Cardiac muscle cell (in vitro differentiated cells and primary cell): Measurements from ENCODE around the gene EDN2. TPM values are rescaled to one million over a fixed set of nuclear protein-coding genes. Genes with fewer than 3 reads are reported as not detected.

ENCODE experiments used
- DNase-seq, 2 donors: peaks; one replicate each; pipeline versions ENCODE4 v3.0.0 to v3.0.0-alpha.2; 2010 to 2017; ENCODE audit warnings: low read depth in 1 of 2, low spot score in 1 of 2
- H3K27ac ChIP-seq: fragments of 200-600 bp; sonication (generic); 2 replicates; pipeline ENCODE4 v1.5.1; 2016
- H3K27me3 ChIP-seq: fragments of 200-600 bp; sonication (generic); 2 replicates; pipeline ENCODE4 v1.6.0; 2016; ENCODE audit warnings: control low read depth
- H3K36me3 ChIP-seq: fragments of 200-600 bp; sonication (generic); 2 replicates; pipeline ENCODE4 v1.5.1; 2016; ENCODE audit warnings: control low read depth
- H3K4me1 ChIP-seq: fragments of 200-600 bp; sonication (generic); 2 replicates; pipeline ENCODE4 v1.8.1; 2017; ENCODE audit warnings: low read depth, mild to moderate bottlenecking, mixed run types
- H3K4me3 ChIP-seq: fragments of 200-600 bp; sonication (generic); 2 replicates; pipeline ENCODE4 v1.5.1; 2016; ENCODE audit warnings: mild to moderate bottlenecking
- H3K9me3 ChIP-seq: fragments of 200-600 bp; sonication (generic); 2 replicates; pipeline ENCODE4 v1.5.1; 2017; ENCODE audit warnings: low read depth, mild to moderate bottlenecking, control low read depth
- CTCF ChIP-seq: IDR thresholded peaks from 2 replicates; pipeline ENCODE4 v1.5.1; 2012; ENCODE audit warnings: low read depth, mild to moderate bottlenecking, low read length
- polyA plus RNA-seq: library from polyadenylated mRNA; unstranded; fragments of >200 nt; fragmentation: Nextera tagmentation; extraction: Ambion mirVana; gene quantifications from 2 replicates; pipeline ENCODE4 v1.2.1, GENCODE V29; 2016
- total RNA-seq: library from RNA; depleted of rRNA; stranded (reverse); fragments of >200 nt; gene quantifications from 2 replicates; pipeline ENCODE4 v1.2.3, GENCODE V29; 2016

Gene EDN2
- 0.92 and 0.98 TPM in 2 replicates for total RNA-seq
- 1.8 TPM in 2 replicates for polyA plus RNA-seq

DNA sequence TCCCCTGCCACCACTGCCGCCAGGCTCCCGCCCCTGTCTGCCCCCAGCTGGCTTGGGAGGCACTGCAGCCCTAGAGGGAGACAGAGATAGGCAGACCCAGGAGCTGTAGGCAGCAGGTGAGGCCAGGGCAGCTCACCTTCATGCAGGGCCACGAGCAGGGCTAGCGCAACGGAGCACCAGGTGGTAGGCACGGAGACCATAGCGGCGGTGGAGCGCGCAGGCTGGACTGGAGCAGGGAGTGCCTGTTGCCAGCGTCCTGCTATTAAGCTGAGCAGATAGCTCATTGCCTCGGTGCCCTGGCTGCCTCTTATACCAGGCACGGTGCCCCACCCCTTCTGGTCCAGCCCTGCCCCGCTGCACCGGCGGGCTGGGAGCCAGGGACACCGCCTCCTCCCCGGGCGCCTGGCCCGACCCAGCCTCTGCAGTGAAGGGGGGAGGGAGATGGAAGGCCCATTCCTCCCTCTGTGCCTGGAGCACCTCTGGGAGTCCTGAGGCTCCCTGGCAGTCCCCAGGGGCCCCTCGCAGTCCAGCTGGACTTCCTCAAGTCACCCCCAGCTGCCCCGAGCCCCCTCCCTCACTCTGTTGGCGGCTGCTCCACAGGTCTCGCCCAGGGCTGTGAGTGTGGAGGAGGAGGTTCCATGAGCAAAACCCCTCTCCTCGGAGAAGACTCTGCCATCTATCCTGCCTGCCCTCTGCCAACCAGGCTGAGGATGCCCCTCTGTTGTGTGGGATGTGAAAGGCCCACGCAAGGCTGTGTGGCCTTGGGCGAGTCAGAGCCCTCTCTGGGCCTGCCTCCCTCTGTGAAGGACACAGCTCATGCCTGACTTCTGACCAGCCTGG lies at the start of gene EDN2:
EDN2 (minus strand) TSS at position 282 of the 840 bp plus-strand sequence; CDS start at position 200, 82 bp downstream.
- Histone ChIP-seq H3K4me1 (peaks cover 55% of the 10 kb centered on the region), H3K9me3 (no peaks in the 10 kb centered on the region), H3K27me3 (no peaks in the 10 kb centered on the region), H3K36me3 (no peaks in the 10 kb centered on the region), H3K27ac (peak within 1 kb of the TSS; percentile 67), H3K4me3 (no peak within 1 kb of the TSS)
- TF ChIP-seq CTCF: peak; percentile 25
- DNase-seq: peak in 1 of 2 donors; percentile 54

DNA sequence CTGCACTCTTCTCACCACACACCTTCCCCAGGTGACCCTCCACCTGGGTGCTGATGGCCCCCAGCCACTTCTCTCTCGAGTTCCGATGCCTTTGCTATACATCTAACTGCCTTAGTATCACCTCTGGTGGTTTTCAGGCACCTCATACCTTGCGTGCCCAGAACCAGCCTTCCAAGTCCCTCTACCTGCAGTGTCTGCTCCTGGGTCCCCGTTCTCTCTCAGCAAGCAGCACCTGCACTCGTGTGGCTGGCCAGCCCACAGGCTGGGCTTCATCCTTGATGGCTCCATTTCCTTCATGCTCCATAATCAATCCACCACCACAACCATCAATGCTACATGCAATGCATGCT lies 49.2 kb upstream of the EDN2 start:
- Histone ChIP-seq H3K36me3 (no peaks in the 10 kb centered on the region), H3K4me3 (no peak overlapping the region), H3K27ac (no peak overlapping the region), H3K27me3 (no peaks in the 10 kb centered on the region), H3K9me3 (no peaks in the 10 kb centered on the region), H3K4me1 (peaks cover 46% of the 10 kb centered on the region)
- no peak for DNase-seq
- no peak for TF ChIP-seq CTCF

DNA sequence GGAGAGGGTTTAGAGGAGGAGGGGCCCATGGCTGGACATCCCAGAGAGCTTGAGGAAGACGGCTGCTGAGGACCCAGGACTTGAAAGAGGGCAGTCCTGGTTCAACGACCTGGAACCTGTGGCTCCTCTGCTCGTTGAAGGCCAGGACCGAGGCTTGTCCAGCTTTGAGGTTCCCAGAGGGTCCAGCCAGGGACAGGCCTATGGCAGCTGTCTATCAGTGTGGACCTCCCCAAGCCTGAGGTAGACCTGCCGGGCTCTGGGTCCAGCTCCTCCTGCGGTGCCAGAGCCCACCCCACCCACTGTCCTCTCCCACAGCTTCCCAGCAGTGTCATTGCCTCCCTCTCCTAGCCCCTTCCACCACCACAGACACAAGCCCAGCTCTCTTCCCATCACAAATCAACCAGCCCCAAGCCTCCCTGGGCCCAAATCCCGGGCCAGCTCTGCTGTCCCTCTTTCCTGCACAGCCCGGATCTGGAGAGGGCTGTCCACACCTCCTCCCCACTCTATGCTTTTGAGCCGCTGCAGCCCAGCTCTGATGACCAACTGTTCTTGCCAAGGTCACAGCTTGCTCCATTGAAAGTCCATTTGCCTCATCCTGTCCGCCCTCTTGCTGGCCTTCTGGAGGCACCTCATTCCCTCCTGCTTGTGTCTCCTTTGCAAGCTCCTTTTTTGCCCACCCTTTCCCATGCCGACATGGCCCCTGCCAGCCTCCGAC lies 48.7 kb upstream of the EDN2 start:
- Histone ChIP-seq H3K4me1 (peaks cover 41% of the 10 kb centered on the region), H3K9me3 (no peaks in the 10 kb centered on the region), H3K4me3 (no peak overlapping the region), H3K36me3 (no peaks in the 10 kb centered on the region), H3K27ac (no peak overlapping the region), H3K27me3 (no peaks in the 10 kb centered on the region)
- DNase-seq: peak in 1 of 2 donors; percentile 68
- no peak for TF ChIP-seq CTCF

DNA sequence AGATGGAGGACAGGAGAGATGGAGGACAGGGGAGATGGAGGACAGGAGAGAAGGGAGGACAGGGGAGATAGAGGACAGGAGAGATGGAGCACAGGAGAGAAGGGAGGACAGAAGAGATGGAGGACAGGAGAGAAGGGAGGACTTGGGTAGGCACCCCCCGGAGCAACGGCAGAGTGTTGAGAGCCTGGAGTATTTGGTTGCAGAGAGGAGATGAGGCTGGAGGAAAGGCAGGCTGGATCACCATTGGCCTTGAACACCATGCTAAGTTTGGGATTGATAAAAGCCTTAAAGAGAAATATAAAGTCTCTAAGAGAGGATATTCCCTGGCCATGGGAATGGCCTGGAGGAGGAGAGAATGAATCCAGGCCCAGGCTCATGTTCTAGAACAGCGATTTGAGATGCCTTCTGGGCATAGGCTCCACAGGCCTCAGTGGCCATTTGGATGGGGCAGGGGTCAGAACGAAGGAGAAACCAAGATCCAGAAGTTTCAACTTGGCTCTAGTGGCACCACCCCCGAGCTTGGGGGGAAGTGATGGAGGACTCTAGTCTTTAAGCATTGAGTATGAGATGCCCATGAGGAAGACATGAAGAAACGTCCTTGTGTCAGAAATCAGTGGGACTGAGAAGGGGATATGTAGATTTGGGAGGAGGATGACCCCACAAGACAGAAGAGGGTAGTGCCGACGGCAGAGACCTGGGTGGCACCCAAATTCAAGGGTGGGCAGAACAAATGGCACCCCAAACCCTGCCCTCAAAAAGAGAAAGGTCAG lies 47.9 kb upstream of the EDN2 start:
- Histone ChIP-seq H3K4me3 (no peak overlapping the region), H3K36me3 (no peaks in the 10 kb centered on the region), H3K4me1 (peaks cover 34% of the 10 kb centered on the region), H3K9me3 (no peaks in the 10 kb centered on the region), H3K27me3 (no peaks in the 10 kb centered on the region), H3K27ac (no peak overlapping the region)
- DNase-seq: no peak
- no peak for TF ChIP-seq CTCF

GRCh38 chr1:41530411-41530810 lies 45.9 kb upstream of the EDN2 start:
- Histone ChIP-seq H3K27me3 (no peaks in the 10 kb centered on the region), H3K27ac (no peak overlapping the region), H3K36me3 (no peaks in the 10 kb centered on the region), H3K9me3 (no peaks in the 10 kb centered on the region), H3K4me3 (no peak overlapping the region), H3K4me1 (peaks cover 15% of the 10 kb centered on the region)
- no peak for TF ChIP-seq CTCF
- DNase-seq: no peak
